Neural progenitor cell (in vitro differentiated cells): ENCODE measurements around the gene VAV2. TPM values are rescaled to one million over a fixed set of nuclear protein-coding genes. Genes with fewer than 3 reads are reported as not detected.
A peak's percentile ranks its signal among the peaks of the same experiment; 100 is the strongest.

Source experiments
- DNase-seq: peaks from one replicate; pipeline ENCODE4 v3.0.0-alpha.2; 2016; ENCODE audit warnings: low spot score
- H2AFZ ChIP-seq: fragments of 200-600 bp; sonication (generic); replicated peaks from 2 replicates; pipeline ENCODE4 v1.6.1; 2016; ENCODE audit warnings: antibody characterized with exemption
- H3F3A ChIP-seq: fragments of 200-600 bp; sonication (generic); 2 replicates; pipeline ENCODE4 v1.6.1; 2016; ENCODE audit warnings: antibody characterized with exemption, low read depth
- H3K27ac ChIP-seq: fragments of 200-600 bp; sonication (generic); 2 replicates; pipeline ENCODE4 v1.5.1; 2016; ENCODE audit warnings: mild to moderate bottlenecking
- H3K27me3 ChIP-seq: fragments of 200-600 bp; sonication (generic); 2 replicates; pipeline ENCODE4 v1.6.1; 2016; ENCODE audit warnings: mild to moderate bottlenecking, moderate library complexity
- H3K36me3 ChIP-seq: fragments of 200-600 bp; sonication (generic); 2 replicates; pipeline ENCODE4 v1.5.1; 2016
- H3K4me1 ChIP-seq: fragments of 200-600 bp; sonication (generic); 2 replicates; pipeline ENCODE4 v1.6.1; 2016; ENCODE audit warnings: mixed run types
- H3K4me2 ChIP-seq: fragments of 200-600 bp; sonication (generic); 2 replicates; pipeline ENCODE4 v1.6.1; 2016
- H3K4me3 ChIP-seq: fragments of 200-600 bp; sonication (generic); 2 replicates; pipeline ENCODE4 v1.5.1; 2016
- H3K79me2 ChIP-seq: fragments of 200-600 bp; sonication (generic); 2 replicates; pipeline ENCODE4 v1.6.1; 2016; ENCODE audit warnings: low read depth
- H3K9ac ChIP-seq: fragments of 200-600 bp; sonication (generic); 2 replicates; pipeline ENCODE4 v1.6.1; 2016
- H3K9me3 ChIP-seq: fragments of 200-600 bp; sonication (generic); 2 replicates; pipeline ENCODE4 v1.5.1; 2016; ENCODE audit warnings: low read depth
- H4K20me1 ChIP-seq: fragments of 200-600 bp; sonication (generic); 2 replicates; pipeline ENCODE4 v1.6.1; 2016; ENCODE audit warnings: low read depth
- H3K27ac Mint-ChIP-seq: 3 replicates; pipeline ENCODE4 v1.8.0; 2021; ENCODE audit warnings: mixed read lengths
- H3K27me3 Mint-ChIP-seq: 2 replicates; pipeline ENCODE4 v1.8.0; 2022; ENCODE audit warnings: low read depth, mild to moderate bottlenecking, inconsistent platforms, moderate library complexity, mixed read lengths; ENCODE audit not compliant: insufficient read depth
- H3K36me3 Mint-ChIP-seq: 3 replicates; pipeline ENCODE4 v1.8.0; 2021; ENCODE audit warnings: mixed read lengths
- H3K4me1 Mint-ChIP-seq: 3 replicates; pipeline ENCODE4 v1.8.0; 2021; ENCODE audit warnings: mixed read lengths
- H3K4me3 Mint-ChIP-seq: 3 replicates; pipeline ENCODE4 v1.8.0; 2021; ENCODE audit warnings: mild to moderate bottlenecking, moderate library complexity, mixed read lengths
- H3K9me3 Mint-ChIP-seq: 3 replicates; pipeline ENCODE4 v1.8.0; 2020; ENCODE audit warnings: mixed read lengths
- CTCF ChIP-seq: fragments of 200-600 bp; sonication (generic); IDR thresholded peaks from 2 replicates; pipeline ENCODE4 v1.5.1; 2017; ENCODE audit warnings: antibody characterized with exemption, mild to moderate bottlenecking
- EZH2 ChIP-seq: fragments of 200-600 bp; sonication (generic); IDR thresholded peaks from 2 replicates; pipeline ENCODE4 v1.6.1; 2017; ENCODE audit warnings: antibody characterized with exemption, mild to moderate bottlenecking, moderate library complexity
- EZH2phosphoT487 ChIP-seq: fragments of 200-600 bp; sonication (generic); IDR thresholded peaks from 2 replicates; pipeline ENCODE4 v1.6.1; 2017; ENCODE audit warnings: antibody characterized with exemption
- total RNA-seq: library from RNA; depleted of rRNA; stranded (reverse); fragments of >200 nt; gene quantifications from 2 replicates; pipeline ENCODE4 v1.2.3, GENCODE V29; 2015; ENCODE audit warnings: low replicate concordance

Gene VAV2
- total RNA-seq, 1 donor from 2014 or later, result 12.9 TPM

- Histone ChIP-seq H3K9ac (no peak overlapping the region), H3K36me3 (no peaks in the 10 kb centered on the region), H3K27ac (no peak overlapping the region), H2AFZ (no peak overlapping the region), H3K4me2 (no peak overlapping the region), H3K27me3 (no peaks in the 10 kb centered on the region), H3K4me3 (no peak overlapping the region), H3F3A (peaks cover 15% of the 10 kb centered on the region), H3K79me2 (peaks cover 68% of the 10 kb centered on the region), H3K9me3 (no peaks in the 10 kb centered on the region), H4K20me1 (peaks cover 30% of the 10 kb centered on the region), H3K4me1 (peaks cover 31% of the 10 kb centered on the region)
- H3K4me3 Mint-ChIP-seq, result no peak overlapping the region
- no peak for TF ChIP-seq CTCF
- no peak for TF ChIP-seq EZH2
- TF ChIP-seq EZH2phosphoT487, result no peak
- H3K36me3 Mint-ChIP-seq, result peaks cover 3% of the 10 kb centered on the region
- peaks cover 2% of the 10 kb centered on the region for H3K27me3 Mint-ChIP-seq
- DNase-seq, result no peak
- H3K9me3 Mint-ChIP-seq, result no peaks in the 10 kb centered on the region
- no peak overlapping the region for H3K27ac Mint-ChIP-seq
- peaks cover 35% of the 10 kb centered on the region for H3K4me1 Mint-ChIP-seq
These were observed 70.3 kb downstream of the VAV2 start for GRCh38 chr9:133921866-133922265.

- Histone ChIP-seq H3F3A (peaks cover 26% of the 10 kb centered on the region), H3K4me3 (no peak overlapping the region), H3K4me2 (no peak overlapping the region), H3K9me3 (no peaks in the 10 kb centered on the region), H3K27me3 (no peaks in the 10 kb centered on the region), H3K36me3 (no peaks in the 10 kb centered on the region), H3K9ac (no peak overlapping the region), H3K27ac (peak overlapping the region; percentile 46), H3K4me1 (peaks cover 42% of the 10 kb centered on the region), H4K20me1 (peaks cover 25% of the 10 kb centered on the region), H3K79me2 (peaks cover 68% of the 10 kb centered on the region), H2AFZ (no peak overlapping the region)
- no peak for DNase-seq
- Mint-ChIP-seq H3K36me3 (peaks cover 3% of the 10 kb centered on the region), H3K27ac (no peak overlapping the region), H3K27me3 (peaks cover 5% of the 10 kb centered on the region), H3K9me3 (no peaks in the 10 kb centered on the region), H3K4me3 (no peak overlapping the region), H3K4me1 (peaks cover 47% of the 10 kb centered on the region)
- TF ChIP-seq EZH2 (no peak), CTCF (no peak), EZH2phosphoT487 (no peak)
These were observed 71.7 kb downstream of the VAV2 start for GRCh38 chr9:133920471-133920870.

- no peak overlapping the region for H2AFZ ChIP-seq
- TF ChIP-seq CTCF (no peak), EZH2phosphoT487 (no peak), EZH2 (no peak)
- H3K9me3 Mint-ChIP-seq, result no peaks in the 10 kb centered on the region
- peaks cover 49% of the 10 kb centered on the region for H3K4me1 ChIP-seq
- H3K36me3 ChIP-seq, result no peaks in the 10 kb centered on the region
- H3F3A ChIP-seq, result peaks cover 32% of the 10 kb centered on the region
- peak overlapping the region; percentile 20 for H3K9ac ChIP-seq
- H3K27me3 Mint-ChIP-seq, result peaks cover 3% of the 10 kb centered on the region
- peak overlapping the region; percentile 57 for H3K4me3 Mint-ChIP-seq
- no peak for DNase-seq
- H3K27me3 ChIP-seq, result no peaks in the 10 kb centered on the region
- peaks cover 65% of the 10 kb centered on the region for H3K79me2 ChIP-seq
- H3K9me3 ChIP-seq, result no peaks in the 10 kb centered on the region
- H3K4me3 ChIP-seq, result no peak overlapping the region
- peaks cover 2% of the 10 kb centered on the region for H3K36me3 Mint-ChIP-seq
- peak overlapping the region; percentile 46 for H3K27ac ChIP-seq
- peaks cover 19% of the 10 kb centered on the region for H4K20me1 ChIP-seq
- H3K4me2 ChIP-seq, result no peak overlapping the region
- H3K4me1 Mint-ChIP-seq, result peaks cover 52% of the 10 kb centered on the region
- peak overlapping the region; percentile 95 for H3K27ac Mint-ChIP-seq
These were observed 72.6 kb downstream of the VAV2 start for GRCh38 chr9:133919253-133920115.
